GM23248 (cell line): ENCODE measurements around the gene VPS33A.

ENCODE experiments used
- EZH2 ChIP-seq: fragments of 200-600 bp; sonication (generic); IDR thresholded peaks from 2 replicates; pipeline ENCODE4 v1.6.1; 2018; ENCODE audit warnings: antibody characterized with exemption, mild to moderate bottlenecking; ENCODE audit not compliant: insufficient read depth, poor library complexity, severe bottlenecking
- EZH2phosphoT487 ChIP-seq: fragments of 200-600 bp; sonication (generic); IDR thresholded peaks from 2 replicates; pipeline ENCODE4 v1.6.1; 2018; ENCODE audit warnings: antibody characterized with exemption, moderate library complexity, mild to moderate bottlenecking, low read depth; ENCODE audit not compliant: insufficient read depth

GRCh38 chr12:122295877-122296276 is 29.6 kb upstream of the VPS33A start:
- TF ChIP-seq EZH2 (no peak), EZH2phosphoT487 (no peak)
